ENCODE measurements around the gene B3GNT9.

DNA sequence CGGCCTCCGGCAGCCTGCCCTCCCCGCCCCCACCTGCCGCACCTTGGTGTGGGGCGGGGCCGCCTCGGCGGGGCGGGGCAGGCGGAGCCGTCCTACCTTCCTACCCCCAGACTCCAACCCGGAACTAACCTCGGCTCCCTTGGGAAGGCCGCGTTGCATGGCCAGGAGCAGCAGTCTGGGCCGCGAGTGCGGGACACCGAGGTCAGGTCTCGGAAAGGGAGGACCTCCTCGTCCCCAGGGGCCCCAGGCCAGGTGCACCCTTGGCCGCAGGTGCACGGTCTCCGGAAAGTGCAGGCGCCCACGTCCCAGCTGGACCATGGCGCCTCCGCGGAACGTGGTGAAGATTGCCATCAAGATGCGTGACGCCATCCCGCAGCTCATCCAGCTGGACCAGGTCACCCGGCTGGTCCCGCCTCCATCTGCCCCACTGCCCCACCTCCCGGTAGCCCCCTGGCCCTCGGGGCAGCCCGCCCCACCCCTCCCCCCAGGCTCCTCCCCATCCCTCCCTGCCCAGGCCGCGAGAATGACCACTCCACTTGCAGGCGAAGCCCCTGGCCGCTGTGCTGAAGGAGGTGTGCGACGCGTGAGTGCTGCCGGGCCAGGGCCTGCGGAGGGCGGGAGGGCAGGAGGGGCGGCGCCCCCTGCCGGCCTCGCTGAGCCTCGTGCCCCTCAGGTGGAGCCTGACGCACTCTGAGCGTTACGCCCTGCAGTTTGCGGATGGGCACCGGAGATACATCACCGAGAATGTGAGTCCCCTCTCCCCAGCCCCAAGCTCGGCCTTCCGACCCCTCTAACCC, 48.4 kb upstream of the B3GNT9 start, which contains the start of gene ELMO3:
- no peak for TF ChIP-seq FOXM1 (IDR thresholded peaks at IDR 0.05; ENCODE audit: borderline replicate concordance)
- TF ChIP-seq NFRKB (IDR thresholded peaks at IDR 0.05) = no peak
- TF ChIP-seq HDGF (IDR thresholded peaks at IDR 0.05; ENCODE audit: borderline replicate concordance) = no peak
- no peak for TF ChIP-seq ARNT (IDR thresholded peaks at IDR 0.05)
- TF ChIP-seq L3MBTL2 (conservative IDR thresholded peaks at IDR 0.05) = no peak
- TF ChIP-seq FOXK2 (IDR thresholded peaks at IDR 0.05) = no peak
- no peak for TF ChIP-seq FOXA1 (IDR thresholded peaks at IDR 0.05)
- TF ChIP-seq TARDBP (IDR thresholded peaks at IDR 0.05) = no peak
